HEK293 (cell line): Measurements from ENCODE around the gene SHROOM3.

Experiments
- CTCF ChIA-PET: fragments of 350-600 bp; formaldehyde crosslinking; extraction: SDS; loops from one replicate; lab custom pipeline; 2021; ENCODE audit warnings: antibody characterized with exemption; lab: Yijun Ruan, JAX
- POLR2A ChIA-PET: fragments of 300-600 bp; formaldehyde crosslinking; extraction: SDS; loops from one replicate; lab custom pipeline; 2020; ENCODE audit warnings: antibody characterized with exemption, inconsistent platforms; lab: Yijun Ruan, JAX
- H3K27ac ChIP-seq: fragments of 200-500 bp; sonication (Bioruptor generic); 2 replicates; pipeline ENCODE4 v1.5.1; 2014; ENCODE audit warnings: low read depth, low read length, control low read depth, inconsistent platforms; ENCODE audit errors: extremely low read depth
- H3K36me3 ChIP-seq, 2 experiments: fragments of 200-500 bp in 1 of 2; sonication (Bioruptor generic) in 1 of 2; 1 replicate in 1 of 2; 2 replicates in 1 of 2; pipeline ENCODE4 v1.5.1; 2014 to 2017; ENCODE audit warnings: inconsistent platforms in 2 of 2, low read length in 2 of 2; ENCODE audit not compliant: control insufficient read depth in 2 of 2, insufficient read depth in 1 of 2
- H3K4me1 ChIP-seq: fragments of 200-500 bp; sonication (Bioruptor generic); 2 replicates; pipeline ENCODE4 v1.5.1; 2014; ENCODE audit warnings: mild to moderate bottlenecking, low read length, inconsistent platforms; ENCODE audit not compliant: control insufficient read depth, insufficient read depth
- H3K4me3 ChIP-seq: 2 replicates; pipeline ENCODE4 v1.5.1; 2011; ENCODE audit warnings: low read depth, mild to moderate bottlenecking, control low read depth, low read length, moderate library complexity
- H3K9me3 ChIP-seq: fragments of 200-500 bp; sonication (Bioruptor generic); 2 replicates; pipeline ENCODE4 v1.5.1; 2014; ENCODE audit warnings: low read depth, low read length, inconsistent platforms; ENCODE audit not compliant: control insufficient read depth, insufficient read depth
- MEIS1 ChIP-seq: sonication (generic); formaldehyde crosslinking; IDR thresholded peaks from 2 replicates; pipeline ENCODE4 v1.8.1; 2022; ENCODE audit warnings: missing genetic modification reagents, mild to moderate bottlenecking, borderline replicate concordance
- RBAK ChIP-seq: fragments of 450-650 bp; formaldehyde crosslinking; IDR thresholded peaks from 2 replicates; pipeline ENCODE4 v1.5.1; 2016; ENCODE audit warnings: missing biosample characterization, missing genetic modification characterization
- SCRT2 ChIP-seq: fragments of 450-650 bp; formaldehyde crosslinking; IDR thresholded peaks from 2 replicates; pipeline ENCODE4 v1.5.1; 2016; ENCODE audit warnings: missing biosample characterization, missing genetic modification characterization
- ZFP37 ChIP-seq: fragments of 450-650 bp; formaldehyde crosslinking; IDR thresholded peaks from 2 replicates; pipeline ENCODE4 v1.5.1; 2016; ENCODE audit warnings: missing biosample characterization, missing genetic modification characterization
- ZNF114 ChIP-seq: fragments of 450-650 bp; formaldehyde crosslinking; IDR thresholded peaks from 2 replicates; pipeline ENCODE4 v1.5.0; 2017; ENCODE audit warnings: missing biosample characterization, missing genetic modification characterization
- ZNF140 ChIP-seq: fragments of 450-650 bp; formaldehyde crosslinking; IDR thresholded peaks from 2 replicates; pipeline ENCODE4 v1.5.1; 2016; ENCODE audit warnings: missing biosample characterization, missing genetic modification characterization
- ZNF350 ChIP-seq: fragments of 450-650 bp; formaldehyde crosslinking; IDR thresholded peaks from 2 replicates; pipeline ENCODE4 v1.5.0; 2017; ENCODE audit warnings: missing biosample characterization, mild to moderate bottlenecking, missing genetic modification characterization
- ZNF404 ChIP-seq: fragments of 450-650 bp; formaldehyde crosslinking; IDR thresholded peaks from 2 replicates; pipeline ENCODE4 v1.5.1; 2017; ENCODE audit warnings: missing biosample characterization, missing genetic modification characterization
- ZNF560 ChIP-seq: fragments of 450-650 bp; formaldehyde crosslinking; IDR thresholded peaks from 2 replicates; pipeline ENCODE4 v1.5.1; 2017; ENCODE audit warnings: missing biosample characterization, missing genetic modification characterization, borderline replicate concordance
- ZNF585B ChIP-seq: fragments of 450-650 bp; formaldehyde crosslinking; IDR thresholded peaks from 2 replicates; pipeline ENCODE4 v1.5.1; 2016; ENCODE audit warnings: missing biosample characterization, missing genetic modification characterization
- ZNF610 ChIP-seq: fragments of 450-650 bp; formaldehyde crosslinking; IDR thresholded peaks from 2 replicates; pipeline ENCODE4 v1.5.1; 2016; ENCODE audit warnings: missing biosample characterization, missing genetic modification characterization, borderline replicate concordance
- ZNF701 ChIP-seq: fragments of 450-650 bp; formaldehyde crosslinking; IDR thresholded peaks from 2 replicates; pipeline ENCODE4 v1.5.1; 2016; ENCODE audit warnings: missing biosample characterization, missing genetic modification characterization
- ZNF776 ChIP-seq: fragments of 450-650 bp; formaldehyde crosslinking; IDR thresholded peaks from 2 replicates; pipeline ENCODE4 v1.5.0; 2017; ENCODE audit warnings: missing biosample characterization, missing genetic modification characterization, borderline replicate concordance
- ZNF777 ChIP-seq: fragments of 450-650 bp; formaldehyde crosslinking; IDR thresholded peaks from 2 replicates; pipeline ENCODE4 v1.5.1; 2017; ENCODE audit warnings: missing biosample characterization, missing genetic modification characterization, borderline replicate concordance
- ZNF792 ChIP-seq: fragments of 450-650 bp; formaldehyde crosslinking; IDR thresholded peaks from 2 replicates; pipeline ENCODE4 v1.5.1; 2016; ENCODE audit warnings: missing biosample characterization, missing genetic modification characterization
- TF ChIP-seq, protein P1 (sequence below): fragments of 450-650 bp; formaldehyde crosslinking; IDR thresholded peaks from 2 replicates; pipeline ENCODE4 v1.5.1; 2016; ENCODE audit warnings: missing biosample characterization, missing genetic modification characterization
- TF ChIP-seq, protein P2 (sequence below): fragments of 450-650 bp; formaldehyde crosslinking; optimal IDR thresholded peaks from 2 replicates; pipeline ENCODE3; 2016; ENCODE audit warnings: missing biosample characterization, mild to moderate bottlenecking, missing genetic modification characterization
- TF ChIP-seq, protein P3 (sequence below): IDR thresholded peaks from 2 replicates; pipeline ENCODE4 v1.6.1; 2011; ENCODE audit warnings: mild to moderate bottlenecking, low read depth, low read length, borderline replicate concordance
- TF ChIP-seq, protein P4 (sequence below): fragments of 450-650 bp; formaldehyde crosslinking; IDR thresholded peaks from 2 replicates; pipeline ENCODE4 v1.5.1; 2016; ENCODE audit warnings: missing biosample characterization, missing genetic modification characterization
- TF ChIP-seq, protein P5 (sequence below): fragments of 450-650 bp; formaldehyde crosslinking; IDR thresholded peaks from 2 replicates; pipeline ENCODE4 v1.5.1; 2016; ENCODE audit warnings: missing biosample characterization, missing genetic modification characterization
- TF ChIP-seq, protein P6 (sequence below): fragments of 450-650 bp; formaldehyde crosslinking; IDR thresholded peaks from 2 replicates; pipeline ENCODE4 v1.5.1; 2016; ENCODE audit warnings: missing biosample characterization, missing genetic modification characterization, low read depth
- TF ChIP-seq, protein P7 (sequence below): fragments of 450-650 bp; formaldehyde crosslinking; IDR thresholded peaks from 2 replicates; pipeline ENCODE4 v1.5.1; 2017; ENCODE audit warnings: missing biosample characterization, missing genetic modification characterization
- TF ChIP-seq, protein P8 (sequence below): fragments of 450-650 bp; formaldehyde crosslinking; IDR thresholded peaks from 2 replicates; pipeline ENCODE4 v1.5.1; 2016; ENCODE audit warnings: missing biosample characterization, missing genetic modification characterization

The SHROOM3 gene

DNA sequence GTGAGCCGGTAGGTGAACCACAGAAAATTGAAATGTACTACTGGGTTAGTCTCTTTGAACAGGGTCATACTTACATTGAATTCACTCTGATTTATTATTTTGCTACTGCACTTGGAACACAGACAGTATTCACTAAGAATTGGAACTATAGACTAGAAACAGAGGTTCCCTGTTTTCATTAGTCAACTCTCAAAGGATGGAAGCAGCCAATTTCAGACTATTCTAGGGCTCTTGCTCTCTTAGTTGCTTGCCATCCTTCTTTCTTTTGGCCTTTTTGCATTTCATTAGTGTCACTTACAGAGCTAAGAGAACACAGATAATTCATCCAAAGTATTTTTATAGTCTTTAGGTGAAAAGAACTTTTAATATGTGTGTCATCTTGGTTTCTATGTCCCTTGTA lies 52.6 kb downstream of the SHROOM3 start:
- ChIA-PET CTCF (interaction anchor here (0.8 kb wide), 1 partner anchor 17 kb away, joined by 5 read pairs; no protein-coding TSS in a partner anchor), POLR2A (no interaction called here)
- H3K9me3 ChIP-seq: no peaks in the 10 kb centered on the region
- no peaks in the 10 kb centered on the region for H3K36me3 ChIP-seq
- TF ChIP-seq, protein P1, sequence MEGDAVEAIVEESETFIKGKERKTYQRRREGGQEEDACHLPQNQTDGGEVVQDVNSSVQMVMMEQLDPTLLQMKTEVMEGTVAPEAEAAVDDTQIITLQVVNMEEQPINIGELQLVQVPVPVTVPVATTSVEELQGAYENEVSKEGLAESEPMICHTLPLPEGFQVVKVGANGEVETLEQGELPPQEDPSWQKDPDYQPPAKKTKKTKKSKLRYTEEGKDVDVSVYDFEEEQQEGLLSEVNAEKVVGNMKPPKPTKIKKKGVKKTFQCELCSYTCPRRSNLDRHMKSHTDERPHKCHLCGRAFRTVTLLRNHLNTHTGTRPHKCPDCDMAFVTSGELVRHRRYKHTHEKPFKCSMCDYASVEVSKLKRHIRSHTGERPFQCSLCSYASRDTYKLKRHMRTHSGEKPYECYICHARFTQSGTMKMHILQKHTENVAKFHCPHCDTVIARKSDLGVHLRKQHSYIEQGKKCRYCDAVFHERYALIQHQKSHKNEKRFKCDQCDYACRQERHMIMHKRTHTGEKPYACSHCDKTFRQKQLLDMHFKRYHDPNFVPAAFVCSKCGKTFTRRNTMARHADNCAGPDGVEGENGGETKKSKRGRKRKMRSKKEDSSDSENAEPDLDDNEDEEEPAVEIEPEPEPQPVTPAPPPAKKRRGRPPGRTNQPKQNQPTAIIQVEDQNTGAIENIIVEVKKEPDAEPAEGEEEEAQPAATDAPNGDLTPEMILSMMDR (tag by site-specific recombination): no peak
- TF ChIP-seq ZNF610 (tag by site-specific recombination) (no peak), RBAK (no peak), ZNF350 (no peak), ZFP37 (tag by site-specific recombination) (no peak), ZNF560 (tag by site-specific recombination) (no peak), ZNF140 (tag by site-specific recombination) (no peak), ZNF404 (tag by site-specific recombination) (no peak), ZNF792 (tag by site-specific recombination) (no peak), SCRT2 (tag by site-specific recombination) (no peak), ZNF701 (tag by site-specific recombination) (no peak), MEIS1 (CRISPR knock-in tag) (no peak), ZNF585B (tag by site-specific recombination) (no peak)
- TF ChIP-seq, protein P2, sequence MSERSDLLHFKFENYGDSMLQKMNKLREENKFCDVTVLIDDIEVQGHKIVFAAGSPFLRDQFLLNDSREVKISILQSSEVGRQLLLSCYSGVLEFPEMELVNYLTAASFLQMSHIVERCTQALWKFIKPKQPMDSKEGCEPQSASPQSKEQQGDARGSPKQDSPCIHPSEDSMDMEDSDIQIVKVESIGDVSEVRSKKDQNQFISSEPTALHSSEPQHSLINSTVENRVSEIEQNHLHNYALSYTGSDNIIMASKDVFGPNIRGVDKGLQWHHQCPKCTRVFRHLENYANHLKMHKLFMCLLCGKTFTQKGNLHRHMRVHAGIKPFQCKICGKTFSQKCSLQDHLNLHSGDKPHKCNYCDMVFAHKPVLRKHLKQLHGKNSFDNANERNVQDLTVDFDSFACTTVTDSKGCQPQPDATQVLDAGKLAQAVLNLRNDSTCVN (tag by site-specific recombination): no peak
- TF ChIP-seq, protein P3, sequence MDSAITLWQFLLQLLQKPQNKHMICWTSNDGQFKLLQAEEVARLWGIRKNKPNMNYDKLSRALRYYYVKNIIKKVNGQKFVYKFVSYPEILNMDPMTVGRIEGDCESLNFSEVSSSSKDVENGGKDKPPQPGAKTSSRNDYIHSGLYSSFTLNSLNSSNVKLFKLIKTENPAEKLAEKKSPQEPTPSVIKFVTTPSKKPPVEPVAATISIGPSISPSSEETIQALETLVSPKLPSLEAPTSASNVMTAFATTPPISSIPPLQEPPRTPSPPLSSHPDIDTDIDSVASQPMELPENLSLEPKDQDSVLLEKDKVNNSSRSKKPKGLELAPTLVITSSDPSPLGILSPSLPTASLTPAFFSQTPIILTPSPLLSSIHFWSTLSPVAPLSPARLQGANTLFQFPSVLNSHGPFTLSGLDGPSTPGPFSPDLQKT: no peak
- TF ChIP-seq, protein P4, sequence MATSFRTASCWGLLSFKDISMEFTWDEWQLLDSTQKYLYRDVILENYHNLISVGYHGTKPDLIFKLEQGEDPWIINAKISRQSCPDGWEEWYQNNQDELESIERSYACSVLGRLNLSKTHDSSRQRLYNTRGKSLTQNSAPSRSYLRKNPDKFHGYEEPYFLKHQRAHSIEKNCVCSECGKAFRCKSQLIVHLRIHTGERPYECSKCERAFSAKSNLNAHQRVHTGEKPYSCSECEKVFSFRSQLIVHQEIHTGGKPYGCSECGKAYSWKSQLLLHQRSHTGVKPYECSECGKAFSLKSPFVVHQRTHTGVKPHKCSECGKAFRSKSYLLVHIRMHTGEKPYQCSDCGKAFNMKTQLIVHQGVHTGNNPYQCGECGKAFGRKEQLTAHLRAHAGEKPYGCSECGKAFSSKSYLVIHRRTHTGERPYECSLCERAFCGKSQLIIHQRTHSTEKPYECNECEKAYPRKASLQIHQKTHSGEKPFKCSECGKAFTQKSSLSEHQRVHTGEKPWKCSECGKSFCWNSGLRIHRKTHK: no peak
- H3K27ac ChIP-seq: no peak overlapping the region
- H3K4me3 ChIP-seq: no peak overlapping the region
- no peaks in the 10 kb centered on the region for H3K4me1 ChIP-seq

DNA sequence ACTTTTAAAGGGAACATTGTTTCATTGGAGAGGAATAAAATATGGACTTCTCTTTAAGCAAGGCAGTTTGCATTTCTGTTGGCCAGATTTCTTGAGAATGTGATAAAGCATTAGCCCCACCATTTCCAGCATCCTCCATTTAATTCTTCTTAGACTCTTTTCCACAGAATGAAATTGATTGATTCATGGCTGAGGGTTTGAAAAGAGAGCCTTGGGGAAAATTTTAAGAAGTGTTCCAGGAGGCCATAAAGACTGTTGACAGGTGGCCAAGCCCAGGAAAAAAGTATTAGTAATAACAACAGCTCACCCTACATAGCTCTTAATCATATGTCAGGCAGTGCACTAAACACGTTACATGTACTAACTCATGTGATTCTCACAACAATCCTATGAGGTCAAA lies 53.4 kb downstream of the SHROOM3 start:
- ChIA-PET POLR2A (no interaction called here), CTCF (no interaction called here)
- Histone ChIP-seq H3K36me3 (no peaks in the 10 kb centered on the region), H3K4me1 (no peaks in the 10 kb centered on the region), H3K27ac (no peak overlapping the region), H3K4me3 (no peak overlapping the region), H3K9me3 (no peaks in the 10 kb centered on the region)
- TF ChIP-seq, protein P5, sequence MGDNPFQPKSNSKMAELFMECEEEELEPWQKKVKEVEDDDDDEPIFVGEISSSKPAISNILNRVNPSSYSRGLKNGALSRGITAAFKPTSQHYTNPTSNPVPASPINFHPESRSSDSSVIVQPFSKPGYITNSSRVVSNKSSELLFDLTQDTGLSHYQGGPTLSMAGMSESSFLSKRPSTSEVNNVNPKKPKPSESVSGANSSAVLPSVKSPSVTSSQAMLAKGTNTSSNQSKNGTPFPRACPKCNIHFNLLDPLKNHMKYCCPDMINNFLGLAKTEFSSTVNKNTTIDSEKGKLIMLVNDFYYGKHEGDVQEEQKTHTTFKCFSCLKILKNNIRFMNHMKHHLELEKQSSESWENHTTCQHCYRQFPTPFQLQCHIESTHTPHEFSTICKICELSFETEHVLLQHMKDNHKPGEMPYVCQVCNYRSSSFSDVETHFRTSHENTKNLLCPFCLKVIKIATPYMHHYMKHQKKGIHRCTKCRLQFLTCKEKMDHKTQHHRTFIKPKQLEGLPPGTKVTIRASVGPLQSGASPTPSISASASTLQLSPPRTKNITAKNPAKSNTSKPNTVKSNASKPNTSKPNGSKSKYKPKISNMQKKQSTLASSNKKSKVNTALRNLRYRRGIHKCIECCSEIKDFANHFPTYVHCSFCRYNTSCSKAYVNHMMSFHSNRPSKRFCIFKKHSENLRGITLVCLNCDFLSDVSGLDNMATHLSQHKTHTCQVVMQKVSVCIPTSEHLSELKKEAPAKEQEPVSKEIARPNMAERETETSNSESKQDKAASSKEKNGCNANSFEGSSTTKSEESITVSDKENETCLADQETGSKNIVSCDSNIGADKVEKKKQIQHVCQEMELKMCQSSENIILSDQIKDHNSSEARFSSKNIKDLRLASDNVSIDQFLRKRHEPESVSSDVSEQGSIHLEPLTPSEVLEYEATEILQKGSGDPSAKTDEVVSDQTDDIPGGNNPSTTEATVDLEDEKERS (tag by site-specific recombination): no peak
- TF ChIP-seq, protein P6, sequence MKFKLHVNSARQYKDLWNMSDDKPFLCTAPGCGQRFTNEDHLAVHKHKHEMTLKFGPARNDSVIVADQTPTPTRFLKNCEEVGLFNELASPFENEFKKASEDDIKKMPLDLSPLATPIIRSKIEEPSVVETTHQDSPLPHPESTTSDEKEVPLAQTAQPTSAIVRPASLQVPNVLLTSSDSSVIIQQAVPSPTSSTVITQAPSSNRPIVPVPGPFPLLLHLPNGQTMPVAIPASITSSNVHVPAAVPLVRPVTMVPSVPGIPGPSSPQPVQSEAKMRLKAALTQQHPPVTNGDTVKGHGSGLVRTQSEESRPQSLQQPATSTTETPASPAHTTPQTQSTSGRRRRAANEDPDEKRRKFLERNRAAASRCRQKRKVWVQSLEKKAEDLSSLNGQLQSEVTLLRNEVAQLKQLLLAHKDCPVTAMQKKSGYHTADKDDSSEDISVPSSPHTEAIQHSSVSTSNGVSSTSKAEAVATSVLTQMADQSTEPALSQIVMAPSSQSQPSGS (tag by site-specific recombination): no peak
- TF ChIP-seq ZNF777 (tag by site-specific recombination): no peak
- TF ChIP-seq, protein P7, sequence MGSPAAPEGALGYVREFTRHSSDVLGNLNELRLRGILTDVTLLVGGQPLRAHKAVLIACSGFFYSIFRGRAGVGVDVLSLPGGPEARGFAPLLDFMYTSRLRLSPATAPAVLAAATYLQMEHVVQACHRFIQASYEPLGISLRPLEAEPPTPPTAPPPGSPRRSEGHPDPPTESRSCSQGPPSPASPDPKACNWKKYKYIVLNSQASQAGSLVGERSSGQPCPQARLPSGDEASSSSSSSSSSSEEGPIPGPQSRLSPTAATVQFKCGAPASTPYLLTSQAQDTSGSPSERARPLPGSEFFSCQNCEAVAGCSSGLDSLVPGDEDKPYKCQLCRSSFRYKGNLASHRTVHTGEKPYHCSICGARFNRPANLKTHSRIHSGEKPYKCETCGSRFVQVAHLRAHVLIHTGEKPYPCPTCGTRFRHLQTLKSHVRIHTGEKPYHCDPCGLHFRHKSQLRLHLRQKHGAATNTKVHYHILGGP (tag by site-specific recombination): no peak
- TF ChIP-seq ZNF776 (tag by site-specific recombination): no peak
- TF ChIP-seq, protein P8, sequence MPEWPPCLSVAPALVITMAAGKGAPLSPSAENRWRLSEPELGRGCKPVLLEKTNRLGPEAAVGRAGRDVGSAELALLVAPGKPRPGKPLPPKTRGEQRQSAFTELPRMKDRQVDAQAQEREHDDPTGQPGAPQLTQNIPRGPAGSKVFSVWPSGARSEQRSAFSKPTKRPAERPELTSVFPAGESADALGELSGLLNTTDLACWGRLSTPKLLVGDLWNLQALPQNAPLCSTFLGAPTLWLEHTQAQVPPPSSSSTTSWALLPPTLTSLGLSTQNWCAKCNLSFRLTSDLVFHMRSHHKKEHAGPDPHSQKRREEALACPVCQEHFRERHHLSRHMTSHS (tag by site-specific recombination): no peak
- TF ChIP-seq ZNF114: no peak
